NCI-H460 (cell line): ENCODE data around the gene CRIP1. TPM values are rescaled to one million over a fixed set of nuclear protein-coding genes. Genes with fewer than 3 reads are reported as not detected.

Experiments
- DNase-seq: peaks from one replicate; pipeline ENCODE4 v3.0.0-alpha.2; 2016; ENCODE audit warnings: low read depth; ENCODE audit errors: extremely low read depth
- total RNA-seq: library from RNA; depleted of rRNA; stranded (reverse); fragments of >200 nt; shearing (Covaris generic); gene quantifications from 2 replicates; pipeline ENCODE4 v1.2.3, GENCODE V29; 2014

The CRIP1 gene
- total RNA-seq, 1 experiment from 2014 or later = 85.6 TPM

GRCh38 chr14:105450864-105451720, 35.6 kb upstream of the CRIP1 start:
- no peak for DNase-seq

DNA sequence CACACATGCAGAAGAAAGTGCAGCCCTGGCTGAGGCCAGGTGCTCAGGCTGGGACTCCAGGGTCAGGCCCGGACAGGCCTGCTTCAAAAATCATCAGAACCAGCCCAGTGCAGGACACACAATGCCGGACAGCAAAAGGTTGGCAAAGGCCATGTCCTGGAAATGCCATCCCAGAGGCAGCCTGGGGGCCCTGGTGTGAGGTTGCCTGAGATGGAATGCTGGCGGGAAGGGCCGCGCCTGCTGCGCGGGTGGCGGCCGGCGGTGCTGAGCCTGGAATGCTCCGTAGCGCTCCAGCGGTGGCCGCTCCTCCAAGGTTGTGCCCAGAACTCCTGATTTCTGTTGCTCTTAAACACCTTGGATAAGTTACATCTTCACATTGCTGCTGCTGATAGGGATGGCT, 33.7 kb upstream of the CRIP1 start:
- DNase-seq = no peak

GRCh38 chr14:105453847-105454246, 32.8 kb upstream of the CRIP1 start:
- no peak for DNase-seq

DNA sequence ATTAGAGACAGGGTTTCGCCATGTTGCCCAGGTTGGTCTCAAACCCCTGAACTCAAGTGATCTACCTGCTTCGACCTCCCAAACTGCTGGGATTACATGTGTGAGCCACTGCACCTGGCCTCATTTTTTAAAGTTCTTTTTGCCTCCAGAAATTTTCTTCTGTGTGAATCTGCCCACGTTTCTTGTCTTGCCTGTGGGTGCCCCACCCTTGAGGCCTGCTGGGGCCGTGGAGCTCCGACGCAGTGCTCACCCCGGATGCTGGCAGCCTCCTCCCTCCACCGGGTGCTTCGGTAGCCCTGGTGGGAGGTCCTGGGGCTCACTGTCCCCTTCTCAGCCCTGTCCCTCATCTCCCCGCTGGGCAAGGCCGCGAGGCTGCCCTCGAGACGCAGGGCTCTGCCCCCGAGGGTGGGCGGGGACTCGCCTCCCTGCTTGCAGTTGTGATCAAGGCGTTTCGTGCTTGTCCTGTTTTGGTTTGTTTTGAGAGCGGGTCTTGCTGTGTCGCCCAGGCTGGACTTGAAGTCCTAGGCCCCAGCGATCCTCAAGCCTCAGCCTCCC, 31.5 kb upstream of the CRIP1 start:
- no peak for DNase-seq

GRCh38 chr14:105455766-105456660, 30.7 kb upstream of the CRIP1 start:
- DNase-seq = no peak

- DNase-seq = no peak
Measured at GRCh38 chr14:105456736-105457617, 29.7 kb upstream of the CRIP1 start.

- no peak for DNase-seq
Measured at GRCh38 chr14:105458010-105458409, 28.7 kb upstream of the CRIP1 start.

DNA sequence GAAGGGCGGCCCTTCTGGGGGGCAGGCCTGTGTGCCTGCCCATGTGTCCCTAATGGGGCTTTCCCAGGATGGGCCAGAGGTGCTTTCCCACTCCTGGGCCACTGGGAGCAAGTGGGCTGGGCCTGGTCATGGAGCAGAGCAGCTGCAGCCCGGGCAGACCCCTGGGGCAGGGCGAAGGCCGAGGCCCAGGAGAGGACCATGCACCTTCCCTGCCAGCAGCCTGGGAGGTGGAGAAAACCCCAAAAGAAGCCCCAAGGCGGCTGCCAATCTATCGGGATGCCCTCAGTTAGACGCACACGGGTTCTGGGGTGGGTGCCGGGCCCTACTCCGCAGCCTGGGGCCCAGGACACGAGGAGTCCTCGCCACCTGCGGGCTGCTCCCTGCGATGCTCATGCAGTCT, 28.1 kb upstream of the CRIP1 start:
- DNase-seq = no peak

DNA sequence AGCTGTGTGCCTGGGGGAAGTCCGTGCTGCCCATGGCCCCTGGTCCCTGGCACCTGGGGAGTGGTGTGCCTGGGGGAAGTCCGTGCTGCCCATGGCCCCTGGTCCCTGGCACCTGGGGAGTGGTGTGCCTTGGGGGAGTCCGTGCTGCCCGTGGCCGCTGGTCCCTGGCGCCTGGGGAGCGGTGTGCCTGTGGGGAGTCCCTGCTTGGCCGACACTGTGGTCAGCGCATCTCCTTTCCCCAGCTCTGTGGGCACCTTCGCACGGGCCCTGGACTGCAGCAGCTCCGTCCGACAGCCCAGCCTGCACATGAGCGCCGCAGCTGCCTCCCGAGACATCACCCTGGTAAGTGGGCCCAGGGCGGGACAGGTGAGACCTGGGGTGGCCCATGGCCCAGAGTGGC, 26.6 kb upstream of the CRIP1 start:
- DNase-seq = no peak

GRCh38 chr14:105460616-105461015, 26.1 kb upstream of the CRIP1 start:
- no peak for DNase-seq

DNA sequence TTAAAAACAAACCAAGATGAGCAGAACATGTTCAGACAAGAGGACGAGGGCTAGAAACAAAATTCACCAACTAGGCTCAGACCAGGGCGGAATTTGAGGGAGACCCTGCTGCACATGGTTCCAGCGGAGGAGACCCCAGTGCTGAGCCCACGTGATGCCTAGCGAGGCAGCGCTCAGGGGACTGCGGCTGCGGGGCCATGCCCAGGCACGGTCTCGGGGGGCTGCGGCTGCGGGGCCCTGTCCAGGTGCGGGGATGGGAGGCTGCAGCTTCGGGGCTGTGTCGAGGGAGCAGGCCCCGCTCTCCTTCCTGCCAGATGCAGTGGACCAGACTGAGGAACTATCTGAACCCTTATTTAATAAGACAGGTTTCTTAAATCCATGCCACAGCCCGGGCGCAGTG, 24.8 kb upstream of the CRIP1 start:
- no peak for DNase-seq

GRCh38 chr14:105464501-105464900, 22.2 kb upstream of the CRIP1 start:
- no peak for DNase-seq

DNA sequence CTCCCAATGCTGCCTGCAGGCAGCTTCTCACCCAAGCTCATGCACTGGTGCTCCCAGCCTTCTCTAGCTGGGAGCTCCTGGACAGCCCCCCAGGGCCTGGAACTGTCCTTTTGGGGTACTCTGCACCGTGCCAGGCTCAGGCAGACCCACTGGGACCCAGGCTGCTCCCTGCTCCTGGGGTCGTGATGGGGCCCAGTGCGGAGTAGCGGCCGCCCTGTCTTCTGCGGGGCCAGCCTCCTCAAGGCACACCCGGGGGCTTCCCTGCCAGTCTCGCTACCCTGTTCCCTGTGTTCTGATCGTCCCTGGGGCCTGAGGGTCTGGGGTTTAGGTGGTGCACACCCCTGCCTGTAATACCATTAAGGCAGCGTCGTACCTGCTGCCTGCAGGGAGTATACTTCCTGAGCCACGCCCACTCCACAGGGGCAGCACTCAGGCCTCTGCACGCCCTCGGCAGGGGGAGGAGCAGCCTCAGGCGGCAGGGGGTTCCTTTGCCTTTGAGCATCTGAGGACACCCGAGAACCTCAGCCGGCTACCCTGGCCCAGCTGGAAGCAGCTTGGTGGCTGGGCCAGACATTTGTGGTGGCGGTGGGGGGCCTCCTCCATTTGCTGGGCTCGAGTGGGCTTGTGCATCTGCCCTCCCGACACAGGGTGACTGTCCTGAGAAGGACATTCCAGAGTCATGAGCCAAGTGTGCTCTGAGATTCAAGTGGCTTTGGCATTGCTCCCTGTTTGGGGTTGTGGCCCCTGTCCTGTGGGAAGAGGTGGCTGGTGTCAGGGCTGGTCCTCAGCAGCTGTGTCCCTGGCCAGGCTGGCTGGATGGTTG, 21.3 kb upstream of the CRIP1 start:
- DNase-seq = no peak

DNA sequence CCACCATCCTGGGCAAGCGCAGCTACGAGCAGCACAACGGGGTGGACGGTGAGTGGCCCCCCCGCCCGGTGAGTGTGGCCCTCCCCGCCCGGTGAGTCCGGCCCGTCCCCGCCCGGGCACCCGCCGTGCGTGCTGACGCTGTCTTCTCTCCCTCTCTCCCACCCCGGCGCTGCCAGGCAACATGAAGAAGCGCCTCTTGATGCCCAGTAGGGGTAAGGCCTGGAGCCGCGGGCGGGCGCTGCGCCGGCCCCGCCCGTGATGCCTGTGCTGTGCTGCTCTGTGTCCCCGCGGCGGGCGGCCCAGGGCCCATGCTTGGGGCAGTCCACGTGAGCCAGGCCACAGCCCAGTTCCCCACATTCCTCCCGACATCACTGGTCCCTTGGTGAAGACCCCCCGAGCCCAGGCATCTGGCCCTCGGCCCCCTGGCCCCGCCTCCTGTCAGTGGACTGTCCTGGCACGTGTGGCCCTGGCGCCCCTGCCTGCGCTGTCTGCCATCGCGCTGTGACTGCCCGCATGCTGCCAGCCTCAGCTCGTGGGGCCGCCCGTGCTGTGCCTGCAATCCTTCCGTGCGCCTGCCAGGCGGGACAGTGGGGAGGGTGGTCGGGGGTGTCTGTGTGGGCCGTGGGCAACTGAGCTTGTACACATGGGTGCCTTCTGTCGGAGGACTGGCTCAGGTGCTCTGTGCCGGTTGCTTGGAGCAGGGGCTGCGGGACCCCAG, 20.0 kb upstream of the CRIP1 start:
- no peak for DNase-seq

- no peak for DNase-seq
Measured at GRCh38 chr14:105467249-105467941, 19.3 kb upstream of the CRIP1 start.

DNA sequence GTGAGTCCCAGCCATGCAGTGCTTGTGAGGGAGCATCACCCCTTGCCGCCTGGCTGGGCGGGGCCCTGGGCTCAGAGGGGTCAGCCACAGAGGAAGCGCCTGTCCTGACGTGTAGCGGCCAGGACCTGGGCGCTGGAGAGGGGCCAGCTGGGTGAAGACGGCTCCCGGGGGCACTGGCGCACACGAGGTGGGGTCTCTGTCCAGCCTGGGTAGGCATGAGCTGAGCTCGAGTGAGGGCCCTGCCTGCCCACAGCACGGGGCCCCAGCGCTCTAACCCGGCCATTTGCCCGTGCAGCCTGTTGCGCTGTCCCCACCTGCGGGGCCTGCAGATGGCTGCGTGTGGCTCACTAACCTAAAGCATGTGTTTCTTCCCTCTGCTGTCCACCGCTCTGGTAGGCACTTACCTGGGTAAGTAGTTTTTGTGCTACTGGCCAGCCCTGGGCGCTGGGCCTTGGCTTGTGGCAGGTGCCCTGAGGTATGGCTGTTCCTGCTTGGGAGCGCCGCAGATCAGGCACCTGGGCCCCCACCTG, 18.7 kb upstream of the CRIP1 start:
- no peak for DNase-seq

- no peak for DNase-seq
Measured at GRCh38 chr14:105468621-105469241, 18.0 kb upstream of the CRIP1 start.
